DMS 273 (cell line): ENCODE results near the gene HTR5A.
A peak's percentile ranks its signal among the peaks of the same experiment; 100 is the strongest.

ENCODE experiments used
- DNase-seq: peaks from one replicate; lab custom pipeline; 2025; ENCODE audit not compliant: unreplicated experiment; lab: John Stamatoyannopoulos, UW

Gene HTR5A

GRCh38 chr7:155084969-155085368, 14.8 kb downstream of the HTR5A start:
- DNase-seq: no peak

GRCh38 chr7:155090684-155091083, 20.6 kb downstream of the HTR5A start:
- no peak for DNase-seq

- DNase-seq: no peak
These were observed 23.5 kb downstream of the HTR5A start for GRCh38 chr7:155093596-155093995.

- no peak for DNase-seq
These were observed 24.6 kb downstream of the HTR5A start for GRCh38 chr7:155094636-155095135.

GRCh38 chr7:155097338-155097737, 27.2 kb downstream of the HTR5A start:
- no peak for DNase-seq

- no peak for DNase-seq
These were observed 33.7 kb downstream of the HTR5A start for GRCh38 chr7:155103839-155104238.

GRCh38 chr7:155104913-155105312, 34.8 kb downstream of the HTR5A start:
- DNase-seq: no peak

- DNase-seq: no peak
These were observed 36.2 kb downstream of the HTR5A start for GRCh38 chr7:155106356-155106755.

GRCh38 chr7:155107126-155107525, 37.0 kb downstream of the HTR5A start:
- no peak for DNase-seq

GRCh38 chr7:155108144-155108901, 38.2 kb downstream of the HTR5A start:
- no peak for DNase-seq

GRCh38 chr7:155109121-155109520, 39.0 kb downstream of the HTR5A start:
- DNase-seq: peak; percentile 66

- no peak for DNase-seq
These were observed 45.2 kb downstream of the HTR5A start for GRCh38 chr7:155115288-155115687.

GRCh38 chr7:155119801-155120382, 49.8 kb downstream of the HTR5A start:
- DNase-seq: no peak

- no peak for DNase-seq
These were observed 50.3 kb downstream of the HTR5A start for GRCh38 chr7:155120460-155120859.

- DNase-seq: no peak
These were observed 52.7 kb downstream of the HTR5A start for GRCh38 chr7:155122831-155123230.

- DNase-seq: no peak
These were observed 53.3 kb downstream of the HTR5A start for GRCh38 chr7:155123413-155123812.

GRCh38 chr7:155124706-155125105, 54.6 kb downstream of the HTR5A start:
- DNase-seq: no peak

- no peak for DNase-seq
These were observed 59.1 kb downstream of the HTR5A start for GRCh38 chr7:155129186-155129585.

- no peak for DNase-seq
These were observed 59.7 kb downstream of the HTR5A start for GRCh38 chr7:155129789-155130188.

- DNase-seq: no peak
These were observed 60.4 kb downstream of the HTR5A start for GRCh38 chr7:155130493-155130892.

- no peak for DNase-seq
These were observed 61.0 kb downstream of the HTR5A start for GRCh38 chr7:155131090-155131489.

GRCh38 chr7:155132431-155132830, 62.3 kb downstream of the HTR5A start:
- no peak for DNase-seq
